Prostate gland (tissue), 2 donors: Measurements from ENCODE around the gene CMTM5. TPM values are rescaled to one million over a fixed set of nuclear protein-coding genes. Genes with fewer than 3 reads are reported as not detected.

Experiments
- DNase-seq: peaks from one replicate; pipeline ENCODE4 v3.0.0-alpha.2; 2019; ENCODE audit warnings: low spot score
- H3K27ac ChIP-seq, 2 donors: fragments of 200-600 bp; sonication (generic); 2 replicates each; pipeline ENCODE4 v1.5.1; 2017 to 2019
- H3K27me3 ChIP-seq: fragments of 200-600 bp; sonication (generic); replicated peaks from 2 replicates; pipeline ENCODE4 v1.5.1; 2019; ENCODE audit not compliant: insufficient read depth
- H3K36me3 ChIP-seq, 2 donors: fragments of 200-600 bp; sonication (generic); 1 replicate in 1 of 2; 2 replicates in 1 of 2; pipeline versions ENCODE4 v1.5.1 to v1.8.1; 2017 to 2019
- H3K4me1 ChIP-seq: fragments of 200-600 bp; sonication (generic); replicated peaks from 2 replicates; pipeline ENCODE4 v1.5.1; 2019
- H3K4me3 ChIP-seq, 2 donors: fragments of 200-600 bp; sonication (generic); 2 replicates each; pipeline ENCODE4 v1.5.1; 2017 to 2019
- H3K9me3 ChIP-seq: fragments of 200-600 bp; sonication (generic); 2 replicates; pipeline ENCODE4 v1.5.1; 2017
- POLR2A ChIP-seq: fragments of 450-650 bp; IDR thresholded peaks from one replicate; pipeline ENCODE4 v1.6.1; 2016; ENCODE audit warnings: antibody characterized with exemption, mild to moderate bottlenecking
- POLR2AphosphoS5 ChIP-seq: sonication (generic); formaldehyde crosslinking; IDR thresholded peaks from one replicate; pipeline ENCODE4 v1.6.1; 2017; ENCODE audit warnings: antibody characterized with exemption
- WGBS: methylation state at CpG from one replicate; pipeline ENCODE4 v1.1.5; 2018; 5-methylcytosine and 5-hydroxymethylcytosine counted together
- intact Hi-C: fragments of 100-400 bp; cut with DNase I; formaldehyde crosslinking; loops from one replicate; pipeline ENCODE4 v1.14.2; 2022
- microRNA counts, 2 donors: library from miRNA; unstranded; fragments of <30 nt; microRNA quantifications; one replicate each; lab custom pipeline; 2016 to 2017
- microRNA-seq: library from miRNA; unstranded; fragments of <30 nt; microRNA quantifications from one replicate; pipeline ENCODE4, GENCODE V29; 2016
- small RNA-seq, 2 donors: library from RNA; depleted of rRNA; stranded (forward); fragments of <200 nt; gene quantifications; one replicate each; pipeline ENCODE3, GENCODE V24; 2016
- total RNA-seq, 2 donors: library from RNA; depleted of rRNA; stranded (reverse); fragments of >200 nt; gene quantifications; one replicate each; pipeline ENCODE4 v1.1.0, GENCODE V29; 2016
- TF ChIP-seq, protein P1 (sequence below), 4 experiments: fragments of 200-600 bp in 2 of 4; fragments of 450-650 bp in 2 of 4; sonication (generic) in 2 of 4; IDR thresholded peaks; 1 replicate in 3 of 4; 2 replicates in 1 of 4; pipeline ENCODE4 v1.5.1; 2016 to 2019; ENCODE audit warnings: antibody characterized with exemption in 4 of 4, mild to moderate bottlenecking in 2 of 4, moderate library complexity in 2 of 4

Gene CMTM5
- total RNA-seq, 2 donors from 2014 or later = 1.5 TPM; not detected in 1

GRCh38 chr14:23428686-23429495, 52.0 kb downstream of the CMTM5 start:
- Histone ChIP-seq H3K36me3 (no peaks in the 10 kb centered on the region), H3K27ac (no peak overlapping the region), H3K4me3 (no peak overlapping the region), H3K9me3 (no peaks in the 10 kb centered on the region), H3K27me3 (no peaks in the 10 kb centered on the region), H3K4me1 (no peaks in the 10 kb centered on the region)
- TF ChIP-seq, protein P1, sequence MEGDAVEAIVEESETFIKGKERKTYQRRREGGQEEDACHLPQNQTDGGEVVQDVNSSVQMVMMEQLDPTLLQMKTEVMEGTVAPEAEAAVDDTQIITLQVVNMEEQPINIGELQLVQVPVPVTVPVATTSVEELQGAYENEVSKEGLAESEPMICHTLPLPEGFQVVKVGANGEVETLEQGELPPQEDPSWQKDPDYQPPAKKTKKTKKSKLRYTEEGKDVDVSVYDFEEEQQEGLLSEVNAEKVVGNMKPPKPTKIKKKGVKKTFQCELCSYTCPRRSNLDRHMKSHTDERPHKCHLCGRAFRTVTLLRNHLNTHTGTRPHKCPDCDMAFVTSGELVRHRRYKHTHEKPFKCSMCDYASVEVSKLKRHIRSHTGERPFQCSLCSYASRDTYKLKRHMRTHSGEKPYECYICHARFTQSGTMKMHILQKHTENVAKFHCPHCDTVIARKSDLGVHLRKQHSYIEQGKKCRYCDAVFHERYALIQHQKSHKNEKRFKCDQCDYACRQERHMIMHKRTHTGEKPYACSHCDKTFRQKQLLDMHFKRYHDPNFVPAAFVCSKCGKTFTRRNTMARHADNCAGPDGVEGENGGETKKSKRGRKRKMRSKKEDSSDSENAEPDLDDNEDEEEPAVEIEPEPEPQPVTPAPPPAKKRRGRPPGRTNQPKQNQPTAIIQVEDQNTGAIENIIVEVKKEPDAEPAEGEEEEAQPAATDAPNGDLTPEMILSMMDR (IDR thresholded peaks at IDR 0.05) = no peak
- TF ChIP-seq POLR2AphosphoS5 (no peak), POLR2A (no peak)
- WGBS = 93% methylated on average over 13 of the region's 13 CpGs
- intact Hi-C loops = no loop called here
- DNase-seq = no peak

MicroRNAs within 50 kb of the gene (microRNA counts, 767-probe panel; counts per million panel counts)
- microRNA hsa-miR-208a (lab: Ali Mortazavi, UCI) (0 to 431 counts per million in 2 donors), microRNA hsa-miR-208b (lab: Ali Mortazavi, UCI) (0 to 431 counts per million in 2 donors)

Small RNA genes lying within 50 kb of the gene (microRNA-seq; reads per million reads assigned to microRNA genes)
- gene MIR208A = 0.50 reads per million
- 3.5 reads per million, percentile 39 among the genes with 10 or more reads in this experiment for gene MIR208B

Small RNA genes lying within 50 kb of the gene (small RNA-seq; reads per million reads assigned to genes)
- gene MIR208A = 0 to 0.19 reads per million in 2 donors
- gene MIR208B = 0 to 0.19 reads per million in 2 donors

Other genes with a start within 250 kb of the CMTM5 start
- gene SLC7A8, start 193.4 kb upstream of the CMTM5 start, total RNA-seq = 100 to 1,000 TPM; 119 to 143 TPM
- 10 to 100 TPM in 1 of 2 donors, not detected in 1; 21.1 TPM for gene RNF212B, start 139.1 kb upstream of the CMTM5 start, total RNA-seq
- 10 to 100 TPM; 15.3 to 22.0 TPM for gene HOMEZ, start 90.9 kb upstream of the CMTM5 start, total RNA-seq
- 10 to 100 TPM in 1 of 2 donors, 1 to 10 TPM in 1; 4.9 to 20.2 TPM for gene PPP1R3E, start 74.2 kb upstream of the CMTM5 start, total RNA-seq
- gene BCL2L2, start 70.2 kb upstream of the CMTM5 start, total RNA-seq = 10 to 100 TPM; 45.4 to 87.3 TPM
- 100 to 1,000 TPM in 1 of 2 donors, 10 to 100 TPM in 1; 62.7 to 113 TPM for gene PABPN1, start 55.6 kb upstream of the CMTM5 start, total RNA-seq
- 100 to 1,000 TPM; 207 to 351 TPM for gene SLC22A17, start 24.2 kb upstream of the CMTM5 start, total RNA-seq
- 10 to 100 TPM; 26.5 to 53.2 TPM for gene EFS, start 11.9 kb upstream of the CMTM5 start, total RNA-seq
- not detected for gene IL25, start 4.2 kb upstream of the CMTM5 start, total RNA-seq
- 1 to 10 TPM in 1 of 2 donors, not detected in 1; 3.1 TPM for gene MYH6, start 31.2 kb downstream of the CMTM5 start, total RNA-seq
- 10 to 100 TPM in 1 of 2 donors, under 1 TPM in 1; 0.28 to 40.1 TPM for gene MYH7, start 58.6 kb downstream of the CMTM5 start, total RNA-seq
- 10 to 100 TPM; 33.7 to 37.0 TPM for gene NGDN, start 92.7 kb downstream of the CMTM5 start, total RNA-seq
- gene ZFHX2, start 174.7 kb downstream of the CMTM5 start, total RNA-seq = 1 to 10 TPM; 2.5 to 3.1 TPM
- 10 to 100 TPM; 22.5 to 45.4 TPM for gene THTPA, start 179.2 kb downstream of the CMTM5 start, total RNA-seq
- gene AP1G2, start 190.7 kb downstream of the CMTM5 start, total RNA-seq = 100 to 1,000 TPM in 1 of 2 donors, 10 to 100 TPM in 1; 95.3 to 134 TPM
- 10 to 100 TPM in 1 of 2 donors, 1 to 10 TPM in 1; 8.5 to 17.8 TPM for gene JPH4, start 201.7 kb downstream of the CMTM5 start, total RNA-seq